GM15510 (cell line): ENCODE measurements around the gene C10orf67.

ENCODE experiments used
- POLR2A ChIP-seq: IDR thresholded peaks from 3 replicates; pipeline ENCODE4 v1.6.1; 2011; ENCODE audit warnings: borderline replicate concordance; ENCODE audit not compliant: insufficient read length; ENCODE audit errors: extremely low read depth

C10orf67 gene

GRCh38 chr10:23344241-23344841 is at the start of gene C10orf67:
Gene C10orf67 (minus strand): TSS chr10:23344797. CDS start chr10:23344774, 23 bp downstream.
- TF ChIP-seq POLR2A = no peak

GRCh38 chr10:23391821-23392220 is 47.2 kb upstream of the C10orf67 start:
- TF ChIP-seq POLR2A = no peak

GRCh38 chr10:23390809-23391208 is 46.2 kb upstream of the C10orf67 start:
- TF ChIP-seq POLR2A = no peak

GRCh38 chr10:23386052-23386451 is 41.5 kb upstream of the C10orf67 start:
- no peak for TF ChIP-seq POLR2A

- TF ChIP-seq POLR2A = no peak
Measured at GRCh38 chr10:23384364-23384763, 39.8 kb upstream of the C10orf67 start.

- no peak for TF ChIP-seq POLR2A
Measured at GRCh38 chr10:23383637-23384036, 39.0 kb upstream of the C10orf67 start.

- TF ChIP-seq POLR2A = no peak
Measured at GRCh38 chr10:23381298-23382040, 36.9 kb upstream of the C10orf67 start.

- TF ChIP-seq POLR2A = no peak
Measured at GRCh38 chr10:23379686-23380085, 35.1 kb upstream of the C10orf67 start.

- no peak for TF ChIP-seq POLR2A
Measured at GRCh38 chr10:23376229-23376655, 31.6 kb upstream of the C10orf67 start.

GRCh38 chr10:23375366-23375765 is 30.8 kb upstream of the C10orf67 start:
- no peak for TF ChIP-seq POLR2A

- TF ChIP-seq POLR2A = no peak
Measured at GRCh38 chr10:23373156-23373555, 28.6 kb upstream of the C10orf67 start.

GRCh38 chr10:23371073-23371472 is 26.5 kb upstream of the C10orf67 start:
- TF ChIP-seq POLR2A = no peak

GRCh38 chr10:23370106-23370505 is 25.5 kb upstream of the C10orf67 start:
- TF ChIP-seq POLR2A = no peak

- no peak for TF ChIP-seq POLR2A
Measured at GRCh38 chr10:23368816-23369640, 24.4 kb upstream of the C10orf67 start.

- no peak for TF ChIP-seq POLR2A
Measured at GRCh38 chr10:23367896-23368595, 23.4 kb upstream of the C10orf67 start.
